Liver (tissue), 9 donors: ENCODE measurements around the gene FNTB. TPM values are rescaled to one million over a fixed set of nuclear protein-coding genes. Genes with fewer than 3 reads are reported as not detected.

Source experiments
- DNase-seq: peaks from one replicate; pipeline ENCODE4 v3.0.0-alpha.2; 2017; ENCODE audit warnings: low spot score
- H3K27ac ChIP-seq, 2 donors: one replicate each; pipeline ENCODE4 v1.7.0; 2013; ENCODE audit warnings: inconsistent platforms in 2 of 2, low read length in 2 of 2, control low read depth in 1 of 2, low read depth in 1 of 2, mild to moderate bottlenecking in 1 of 2
- H3K27me3 ChIP-seq, 4 donors: one replicate each; pipeline versions ENCODE4 v1.6.1 to v1.7.0; 2013; ENCODE audit warnings: low read length in 3 of 4, inconsistent platforms in 1 of 4, mild to moderate bottlenecking in 1 of 4, moderate library complexity in 1 of 4; ENCODE audit not compliant: control insufficient read depth in 4 of 4, insufficient read depth in 4 of 4
- H3K36me3 ChIP-seq, 4 donors: one replicate each; pipeline versions ENCODE4 v1.6.1 to v1.7.0; 2013; ENCODE audit warnings: low read length in 3 of 4, mild to moderate bottlenecking in 3 of 4, low read depth in 1 of 4, moderate library complexity in 1 of 4; ENCODE audit not compliant: control insufficient read depth in 4 of 4, insufficient read depth in 3 of 4
- H3K4me1 ChIP-seq, 4 donors: one replicate each; pipeline versions ENCODE4 v1.6.1 to v1.7.0; 2013; ENCODE audit warnings: low read length in 3 of 4, mild to moderate bottlenecking in 3 of 4, moderate library complexity in 1 of 4; ENCODE audit not compliant: control insufficient read depth in 4 of 4, insufficient read depth in 4 of 4
- H3K4me3 ChIP-seq, 3 donors: one replicate each; pipeline versions ENCODE4 v1.6.1 to v1.7.0; 2013; ENCODE audit warnings: low read length in 3 of 3, control low read depth in 1 of 3, low read depth in 1 of 3, mild to moderate bottlenecking in 1 of 3
- H3K9ac ChIP-seq, 2 donors: one replicate each; pipeline ENCODE4 v1.7.0; 2013; ENCODE audit warnings: low read length in 2 of 2, mild to moderate bottlenecking in 2 of 2, moderate library complexity in 2 of 2, control low read depth in 1 of 2, low read depth in 1 of 2
- H3K9me3 ChIP-seq, 4 donors: one replicate each; pipeline versions ENCODE4 v1.6.1 to v1.7.0; 2013; ENCODE audit warnings: low read length in 3 of 4; ENCODE audit not compliant: control insufficient read depth in 4 of 4
- ATF3 ChIP-seq: IDR thresholded peaks from 2 replicates; pipeline ENCODE4 v1.6.1; 2016; ENCODE audit warnings: antibody characterized with exemption
- CTCF ChIP-seq: fragments of 150-350 bp; IDR thresholded peaks from 2 replicates; pipeline ENCODE4 v1.5.1; 2017; ENCODE audit warnings: improper control_type of control experiment, low read depth, low read length; ENCODE audit not compliant: missing input control
- EGR1 ChIP-seq, 2 donors: IDR thresholded peaks; 2 replicates each; pipeline ENCODE4 v1.6.1; 2016 to 2018; ENCODE audit warnings: antibody characterized with exemption in 2 of 2, low read depth in 2 of 2
- FOXA1 ChIP-seq: IDR thresholded peaks from 2 replicates; pipeline ENCODE4 v1.6.1; 2016; ENCODE audit warnings: antibody characterized with exemption
- FOXA2 ChIP-seq: IDR thresholded peaks from 2 replicates; pipeline ENCODE4 v1.6.1; 2016; ENCODE audit warnings: antibody characterized with exemption
- GABPA ChIP-seq, 2 donors: IDR thresholded peaks in 1 of 2; conservative IDR thresholded peaks in 1 of 2; 2 replicates each; pipeline ENCODE4 v1.6.1; 2016; ENCODE audit warnings: antibody characterized with exemption in 2 of 2, mild to moderate bottlenecking in 1 of 2, moderate library complexity in 1 of 2
- HNF4A ChIP-seq, 2 donors: conservative IDR thresholded peaks; 2 replicates each; pipeline ENCODE4 v1.6.1; 2016; ENCODE audit warnings: antibody characterized with exemption in 2 of 2, mild to moderate bottlenecking in 2 of 2
- HNF4G ChIP-seq: IDR thresholded peaks from 2 replicates; pipeline ENCODE4 v1.6.1; 2016; ENCODE audit warnings: antibody characterized with exemption
- MAX ChIP-seq: IDR thresholded peaks from 2 replicates; pipeline ENCODE4 v1.6.1; 2016; ENCODE audit warnings: antibody characterized with exemption
- NR2F2 ChIP-seq: IDR thresholded peaks from 2 replicates; pipeline ENCODE4 v1.6.1; 2016; ENCODE audit warnings: antibody characterized with exemption
- RAD21 ChIP-seq, 2 donors: IDR thresholded peaks; 2 replicates each; pipeline ENCODE4 v1.6.1; 2016; ENCODE audit warnings: antibody characterized with exemption in 2 of 2, mild to moderate bottlenecking in 2 of 2
- REST ChIP-seq: IDR thresholded peaks from 2 replicates; pipeline ENCODE4 v1.6.1; 2016; ENCODE audit warnings: antibody characterized with exemption, mild to moderate bottlenecking
- RXRA ChIP-seq, 2 donors: IDR thresholded peaks; 2 replicates each; pipeline ENCODE4 v1.6.1; 2017 to 2018; ENCODE audit warnings: antibody characterized with exemption in 2 of 2, mild to moderate bottlenecking in 1 of 2
- SP1 ChIP-seq: IDR thresholded peaks from 2 replicates; pipeline ENCODE4 v1.6.1; 2018; ENCODE audit warnings: antibody characterized with exemption, mild to moderate bottlenecking
- TAF1 ChIP-seq: conservative IDR thresholded peaks from 2 replicates; pipeline ENCODE4 v1.6.1; 2016; ENCODE audit warnings: antibody characterized with exemption, mild to moderate bottlenecking
- ZBTB33 ChIP-seq: IDR thresholded peaks from 2 replicates; pipeline ENCODE4 v1.6.1; 2016; ENCODE audit warnings: antibody characterized with exemption
- WGBS: extraction: QIAGEN DNeasy Blood & Tissue Kit; methylation state at CpG from one replicate; pipeline ENCODE4 v1.1.7; 2013; 5-methylcytosine and 5-hydroxymethylcytosine counted together
- polyA plus RNA-seq, 2 donors: library from polyadenylated mRNA; stranded (reverse) in 1 of 2; unstranded in 1 of 2; fragments of 200-250 nt in 1 of 2; fragments of >200 nt in 1 of 2; fragmentation: Nextera tagmentation in 1 of 2; extraction: Ambion mirVana in 1 of 2; gene quantifications; one replicate each; pipeline versions ENCODE4 v1.2.1 to v1.2.3, GENCODE V29; 2013 to 2015
- total RNA-seq, 2 donors: library from RNA; depleted of rRNA; stranded (reverse); fragments of >200 nt; gene quantifications; one replicate each; pipeline ENCODE4 v1.2.3, GENCODE V29; 2014
- donor health status: healthy.
- donor health status: healthy.
- donor health status: healthy.
- donor health status: healthy.
- donor health status: healthy.

FNTB gene
- total and polyA plus RNA-seq, 4 donors, result 6.3 to 17.2 (median 9.0) TPM

- no peak for DNase-seq
- TF ChIP-seq RXRA (IDR thresholded peaks at IDR 0.05) (no peak), FOXA2 (no peak), HNF4A (conservative IDR thresholded peaks at IDR 0.05) (no peak), EGR1 (IDR thresholded peaks at IDR 0.05; ENCODE audit: low read depth in 2 of 2) (no peak), TAF1 (no peak), HNF4G (no peak), MAX (no peak), ZBTB33 (no peak), GABPA (IDR thresholded peaks at IDR 0.05 in 1 of 2, conservative IDR thresholded peaks at IDR 0.05 in 1 of 2) (no peak), SP1 (no peak), CTCF (no peak), FOXA1 (no peak), ATF3 (no peak), NR2F2 (no peak)
- Histone ChIP-seq H3K4me1 (no peaks in the 10 kb centered on the region), H3K9me3 (no peaks in the 10 kb centered on the region), H3K27me3 (no peaks in the 10 kb centered on the region), H3K36me3 (peaks cover 0 to 4% (median 0%) of the 10 kb centered on the region in 4 donors), H3K4me3 (no peak overlapping the region), H3K9ac (no peak overlapping the region), H3K27ac (no peak overlapping the region)
- 95% methylated on average over 6 of the region's 6 CpGs for WGBS
Observed at GRCh38 chr14:65001723-65002122, 15.0 kb downstream of the FNTB start.

- TF ChIP-seq GABPA (IDR thresholded peaks at IDR 0.05 in 1 of 2, conservative IDR thresholded peaks at IDR 0.05 in 1 of 2) (no peak), FOXA2 (no peak), TAF1 (no peak), FOXA1 (no peak), REST (no peak), MAX (no peak), NR2F2 (no peak), ATF3 (no peak), ZBTB33 (no peak), SP1 (no peak), RAD21 (IDR thresholded peaks at IDR 0.05) (no peak), HNF4A (conservative IDR thresholded peaks at IDR 0.05) (no peak)
- Histone ChIP-seq H3K9me3 (no peaks in the 10 kb centered on the region), H3K27ac (no peak overlapping the region), H3K9ac (no peak overlapping the region), H3K27me3 (no peaks in the 10 kb centered on the region), H3K4me1 (no peaks in the 10 kb centered on the region), H3K4me3 (no peak overlapping the region), H3K36me3 (peaks cover 0 to 4% (median 0%) of the 10 kb centered on the region in 4 donors)
- 90% methylated on average over 6 of the region's 6 CpGs for WGBS
- no peak for DNase-seq
Observed at GRCh38 chr14:65002586-65003210, 16.0 kb downstream of the FNTB start.
